OCI-LY7 (cell line): ENCODE measurements around the gene GPRIN1.

Source experiments
- EZH2phosphoT487 ChIP-seq: fragments of 200-600 bp; sonication (generic); IDR thresholded peaks from 2 replicates; pipeline ENCODE4 v1.6.1; 2018; ENCODE audit warnings: low read depth, borderline replicate concordance, mild to moderate bottlenecking, mixed run types, antibody characterized with exemption, low read length, moderate library complexity, mixed read lengths
- TF ChIP-seq, protein P1 (sequence below): fragments of 200-600 bp; sonication (generic); conservative IDR thresholded peaks from 2 replicates; pipeline ENCODE4 v1.5.1; 2014; ENCODE audit warnings: mild to moderate bottlenecking, antibody characterized with exemption, low read length, moderate library complexity, mixed read lengths

DNA sequence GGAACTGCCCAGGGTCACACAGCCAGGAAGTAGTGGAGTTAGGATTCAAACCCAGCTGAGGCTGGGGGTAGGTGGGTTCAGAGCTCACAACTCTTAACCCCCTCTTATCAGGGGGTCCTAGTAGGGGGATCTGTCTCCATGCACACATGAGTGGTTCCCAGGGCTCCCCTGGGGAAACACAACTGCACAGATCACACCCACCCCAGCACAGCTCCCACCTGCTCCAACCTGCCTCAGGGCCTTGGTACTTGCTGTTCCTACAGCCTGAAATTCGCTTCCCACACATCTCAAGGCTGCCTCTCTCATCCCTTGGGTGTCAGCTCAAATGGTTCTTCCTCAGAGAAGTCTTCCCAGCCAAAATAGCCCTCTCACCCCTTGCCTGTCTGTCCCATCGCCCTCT is 15.6 kb upstream of the GPRIN1 start:
- TF ChIP-seq, protein P1, sequence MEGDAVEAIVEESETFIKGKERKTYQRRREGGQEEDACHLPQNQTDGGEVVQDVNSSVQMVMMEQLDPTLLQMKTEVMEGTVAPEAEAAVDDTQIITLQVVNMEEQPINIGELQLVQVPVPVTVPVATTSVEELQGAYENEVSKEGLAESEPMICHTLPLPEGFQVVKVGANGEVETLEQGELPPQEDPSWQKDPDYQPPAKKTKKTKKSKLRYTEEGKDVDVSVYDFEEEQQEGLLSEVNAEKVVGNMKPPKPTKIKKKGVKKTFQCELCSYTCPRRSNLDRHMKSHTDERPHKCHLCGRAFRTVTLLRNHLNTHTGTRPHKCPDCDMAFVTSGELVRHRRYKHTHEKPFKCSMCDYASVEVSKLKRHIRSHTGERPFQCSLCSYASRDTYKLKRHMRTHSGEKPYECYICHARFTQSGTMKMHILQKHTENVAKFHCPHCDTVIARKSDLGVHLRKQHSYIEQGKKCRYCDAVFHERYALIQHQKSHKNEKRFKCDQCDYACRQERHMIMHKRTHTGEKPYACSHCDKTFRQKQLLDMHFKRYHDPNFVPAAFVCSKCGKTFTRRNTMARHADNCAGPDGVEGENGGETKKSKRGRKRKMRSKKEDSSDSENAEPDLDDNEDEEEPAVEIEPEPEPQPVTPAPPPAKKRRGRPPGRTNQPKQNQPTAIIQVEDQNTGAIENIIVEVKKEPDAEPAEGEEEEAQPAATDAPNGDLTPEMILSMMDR = no peak
- TF ChIP-seq EZH2phosphoT487 = no peak
